Transverse colon (tissue), 3 donors: ENCODE measurements around the gene HOXB2.

Source experiments
- POLR2A ChIP-seq: fragments of 450-650 bp; IDR thresholded peaks from one replicate; pipeline ENCODE4 v1.6.1; 2016; ENCODE audit warnings: antibody characterized with exemption, mild to moderate bottlenecking, moderate library complexity
- POLR2AphosphoS5 ChIP-seq, 3 donors: sonication (generic); formaldehyde crosslinking; IDR thresholded peaks; one replicate each; pipeline ENCODE4 v1.6.1; 2016; ENCODE audit warnings: antibody characterized with exemption in 3 of 3

DNA sequence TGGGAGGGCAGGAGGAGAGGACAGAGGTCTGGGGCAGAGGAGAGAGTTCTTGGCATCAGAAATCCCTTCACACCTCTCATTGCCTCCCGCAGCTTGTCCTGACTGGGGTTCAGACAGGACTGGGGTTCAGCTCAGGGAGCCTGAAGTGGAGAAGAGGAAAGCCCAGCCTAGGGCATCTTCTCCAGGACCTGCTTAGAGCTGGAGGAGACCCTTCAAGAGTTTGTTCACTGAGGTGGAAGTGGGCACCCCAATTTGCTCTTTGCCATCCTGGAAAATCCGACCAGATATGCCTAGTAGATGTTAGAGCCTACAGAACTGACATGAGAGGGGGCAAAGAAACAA lies 43.1 kb upstream of the HOXB2 start:
- no peak for TF ChIP-seq POLR2AphosphoS5 (IDR thresholded peaks at IDR 0.05)
- no peak for TF ChIP-seq POLR2A
